Loucy (cell line): ENCODE results near the gene DHRS11.

Source experiments
- CTCF ChIP-seq: fragments of 200-600 bp; sonication (generic); conservative IDR thresholded peaks from 2 replicates; pipeline ENCODE4 v1.5.1; 2014; ENCODE audit warnings: mild to moderate bottlenecking, antibody characterized with exemption, low read length
- EZH2phosphoT487 ChIP-seq: fragments of 200-600 bp; IDR thresholded peaks from 2 replicates; pipeline ENCODE4 v1.6.1; 2018; ENCODE audit warnings: antibody characterized with exemption, mild to moderate bottlenecking, moderate library complexity, borderline replicate concordance

DNA sequence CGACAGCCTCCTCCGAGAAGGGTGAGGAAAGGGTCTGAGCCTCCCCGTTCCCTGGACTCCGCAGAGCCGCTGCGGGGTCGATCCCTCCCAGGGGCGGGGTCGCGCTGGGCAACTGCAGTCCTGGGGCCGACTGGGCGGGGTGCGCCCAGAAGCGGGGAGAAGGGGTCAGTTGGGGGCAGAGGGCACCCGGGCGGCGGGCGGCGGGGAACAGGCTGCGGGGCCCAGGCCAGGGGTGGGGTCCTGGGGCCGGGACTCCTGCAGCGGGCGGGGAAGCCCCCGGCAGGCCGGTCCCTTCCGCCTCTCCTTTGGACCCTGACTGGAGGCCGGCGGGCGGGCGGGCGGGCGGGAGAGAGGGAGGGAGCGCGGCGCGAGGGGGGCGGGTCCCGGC lies 46.6 kb upstream of the DHRS11 start:
- no peak for TF ChIP-seq EZH2phosphoT487
- no peak for TF ChIP-seq CTCF
